CMK (cell line): ENCODE data around the gene RPP38.
A peak's percentile ranks its signal among the peaks of the same experiment; 100 is the strongest.

Source experiments
- DNase-seq: peaks from one replicate; pipeline ENCODE4 v3.0.0-alpha.2; 2010; ENCODE audit warnings: low read depth

RPP38 gene

GRCh38 chr10:15097011-15097812, at the start of gene RPP38:
RPP38 (plus strand) TSS chr10:15097355; CDS start chr10:15103315, 5,960 bp downstream.
- DNase-seq: peak; percentile 77

GRCh38 chr10:15049533-15049932, 47.6 kb upstream of the RPP38 start:
- no peak for DNase-seq

GRCh38 chr10:15052121-15052520, 45.0 kb upstream of the RPP38 start:
- DNase-seq: no peak

GRCh38 chr10:15053061-15053460, 44.1 kb upstream of the RPP38 start:
- DNase-seq: no peak

- no peak for DNase-seq
Observed at GRCh38 chr10:15058689-15059088, 38.5 kb upstream of the RPP38 start.

- DNase-seq: no peak
Observed at GRCh38 chr10:15059914-15060313, 37.2 kb upstream of the RPP38 start.

- no peak for DNase-seq
Observed at GRCh38 chr10:15060638-15061037, 36.5 kb upstream of the RPP38 start.

- DNase-seq: no peak
Observed at GRCh38 chr10:15067154-15067553, 30.0 kb upstream of the RPP38 start.

- no peak for DNase-seq
Observed at GRCh38 chr10:15068802-15069201, 28.4 kb upstream of the RPP38 start.

GRCh38 chr10:15069230-15069629, 27.9 kb upstream of the RPP38 start:
- DNase-seq: no peak

- DNase-seq: no peak
Observed at GRCh38 chr10:15072358-15072757, 24.8 kb upstream of the RPP38 start.

- no peak for DNase-seq
Observed at GRCh38 chr10:15075421-15075820, 21.7 kb upstream of the RPP38 start.

GRCh38 chr10:15083674-15084501, 13.3 kb upstream of the RPP38 start:
- no peak for DNase-seq

- no peak for DNase-seq
Observed at GRCh38 chr10:15084502-15084922, 12.6 kb upstream of the RPP38 start.

GRCh38 chr10:15088428-15089261, 8.5 kb upstream of the RPP38 start, which contains the start of gene ACBD7:
ACBD7 (minus strand) TSS chr10:15088776; CDS start chr10:15088728, 48 bp downstream.
- no peak for DNase-seq

GRCh38 chr10:15091418-15091817, 5.7 kb upstream of the RPP38 start:
- DNase-seq: no peak

- DNase-seq: no peak
Observed at GRCh38 chr10:15092855-15093408, 4.2 kb upstream of the RPP38 start.

- no peak for DNase-seq
Observed at GRCh38 chr10:15096661-15097010, 519 bp upstream of the RPP38 start.

GRCh38 chr10:15099886-15100285, 2.7 kb downstream of the RPP38 start:
- DNase-seq: no peak

- no peak for DNase-seq
Observed at GRCh38 chr10:15103513-15103912, 6.4 kb downstream of the RPP38 start.

GRCh38 chr10:15106352-15107013, 9.3 kb downstream of the RPP38 start:
- no peak for DNase-seq
